Neutrophil (primary cell): ENCODE data around the gene MAP2.

ENCODE experiments used
- H3K27ac ChIP-seq: fragments of 200-600 bp; sonication (generic); 2 replicates; pipeline ENCODE4 v1.5.1; 2016; ENCODE audit warnings: mild to moderate bottlenecking, moderate library complexity
- H3K27me3 ChIP-seq: fragments of 200-600 bp; sonication (generic); 2 replicates; pipeline ENCODE4 v1.6.0; 2016; ENCODE audit warnings: mild to moderate bottlenecking
- H3K36me3 ChIP-seq: fragments of 200-600 bp; sonication (generic); 2 replicates; pipeline ENCODE4 v1.5.1; 2017
- H3K4me1 ChIP-seq, 2 experiments: fragments of 200-600 bp in 1 of 2; sonication (generic) in 1 of 2; 1 replicate in 1 of 2; 2 replicates in 1 of 2; pipeline versions ENCODE4 v1.5.1 to v1.6.1; 2013 to 2016; ENCODE audit warnings: low read depth in 1 of 2, low read length in 1 of 2, mild to moderate bottlenecking in 1 of 2, moderate library complexity in 1 of 2; ENCODE audit not compliant: control insufficient read depth in 1 of 2, insufficient read depth in 1 of 2
- H3K4me3 ChIP-seq, 2 experiments: fragments of 200-600 bp in 1 of 2; sonication (generic) in 1 of 2; 1 replicate in 1 of 2; 2 replicates in 1 of 2; pipeline ENCODE4 v1.5.1; 2013 to 2016; ENCODE audit warnings: low read depth in 1 of 2, low read length in 1 of 2, mild to moderate bottlenecking in 1 of 2, moderate library complexity in 1 of 2
- H3K9me3 ChIP-seq: fragments of 200-600 bp; sonication (generic); 2 replicates; pipeline ENCODE4 v1.5.1; 2016
- CTCF ChIP-seq: fragments of 200-600 bp; sonication (generic); IDR thresholded peaks from 2 replicates; pipeline ENCODE4 v1.5.1; 2016; ENCODE audit warnings: antibody characterized with exemption

MAP2 gene

GRCh38 chr2:209727077-209727476 lies 303.2 kb downstream of the MAP2 start:
- no peaks in the 10 kb centered on the region for H3K4me1 ChIP-seq
- H3K9me3 ChIP-seq, result no peaks in the 10 kb centered on the region
- H3K36me3 ChIP-seq, result no peaks in the 10 kb centered on the region
- H3K4me3 ChIP-seq, result no peak overlapping the region
- no peaks in the 10 kb centered on the region for H3K27me3 ChIP-seq
- no peak for TF ChIP-seq CTCF
- no peak overlapping the region for H3K27ac ChIP-seq

- Histone ChIP-seq H3K9me3 (no peaks in the 10 kb centered on the region), H3K27ac (no peak overlapping the region)
- TF ChIP-seq CTCF, result no peak
Observed at GRCh38 chr2:209734805-209735204, 311.0 kb downstream of the MAP2 start.

GRCh38 chr2:209741953-209742352 lies 318.1 kb downstream of the MAP2 start:
- H3K36me3 ChIP-seq, result no peaks in the 10 kb centered on the region
- no peaks in the 10 kb centered on the region for H3K9me3 ChIP-seq
- no peak overlapping the region for H3K27ac ChIP-seq
- no peaks in the 10 kb centered on the region for H3K4me1 ChIP-seq
- no peak overlapping the region for H3K4me3 ChIP-seq
- no peak for TF ChIP-seq CTCF
- no peaks in the 10 kb centered on the region for H3K27me3 ChIP-seq

More at GRCh38 chr2:209734805-209735204, 311.0 kb downstream of the MAP2 start:
- H3K4me3 ChIP-seq, result no peak overlapping the region
- H3K36me3 ChIP-seq, result no peaks in the 10 kb centered on the region
- no peaks in the 10 kb centered on the region for H3K4me1 ChIP-seq
- no peaks in the 10 kb centered on the region for H3K27me3 ChIP-seq

GRCh38 chr2:209753020-209753419 lies 329.2 kb downstream of the MAP2 start:
- no peaks in the 10 kb centered on the region for H3K27me3 ChIP-seq
- no peak overlapping the region for H3K4me3 ChIP-seq
- no peak for TF ChIP-seq CTCF
- H3K36me3 ChIP-seq, result no peaks in the 10 kb centered on the region
- no peak overlapping the region for H3K27ac ChIP-seq
- H3K4me1 ChIP-seq, result no peaks in the 10 kb centered on the region
- H3K9me3 ChIP-seq, result no peaks in the 10 kb centered on the region

- Histone ChIP-seq H3K4me1 (no peaks in the 10 kb centered on the region), H3K27me3 (no peaks in the 10 kb centered on the region), H3K9me3 (no peaks in the 10 kb centered on the region), H3K27ac (no peak overlapping the region), H3K4me3 (no peak overlapping the region), H3K36me3 (no peaks in the 10 kb centered on the region)
- TF ChIP-seq CTCF, result no peak
Observed at GRCh38 chr2:209757163-209757562, 333.3 kb downstream of the MAP2 start.

- Histone ChIP-seq H3K27ac (no peak overlapping the region), H3K4me1 (no peaks in the 10 kb centered on the region), H3K36me3 (no peaks in the 10 kb centered on the region), H3K9me3 (no peaks in the 10 kb centered on the region), H3K27me3 (no peaks in the 10 kb centered on the region), H3K4me3 (no peak overlapping the region)
- TF ChIP-seq CTCF, result no peak
Observed at GRCh38 chr2:209761566-209761965, 337.7 kb downstream of the MAP2 start.
